IPS DF 6.9 (cell line): ENCODE results near the gene SLC26A11.
"Not testable (repeated sequence)": the region's sequence is repeated elsewhere in the genome, so short reads cannot be mapped to it uniquely, and the experiment has no call there.

Source experiments
- DNase-seq: peaks from one replicate; pipeline ENCODE4 v3.0.0-alpha.2; 2013; ENCODE audit warnings: low read depth, low spot score
- H3K27ac ChIP-seq: one replicate; pipeline ENCODE4 v1.5.1; 2013; ENCODE audit warnings: low read length, control low read depth
- H3K27me3 ChIP-seq: 2 replicates; pipeline ENCODE4 v1.6.1; 2013; ENCODE audit warnings: mild to moderate bottlenecking, low read length; ENCODE audit not compliant: control insufficient read depth, insufficient read depth
- H3K36me3 ChIP-seq: 2 replicates; pipeline ENCODE4 v1.6.1; 2013; ENCODE audit warnings: low read length; ENCODE audit not compliant: control insufficient read depth, insufficient read depth
- H3K4me1 ChIP-seq: 2 replicates; pipeline ENCODE4 v1.6.1; 2013; ENCODE audit warnings: low read length; ENCODE audit not compliant: control insufficient read depth, insufficient read depth
- H3K4me3 ChIP-seq: 2 replicates; pipeline ENCODE4 v1.5.1; 2013; ENCODE audit warnings: mild to moderate bottlenecking, low read length
- H3K9me3 ChIP-seq: 2 replicates; pipeline ENCODE4 v1.6.1; 2013; ENCODE audit warnings: low read length, inconsistent platforms; ENCODE audit not compliant: control insufficient read depth, insufficient read depth
- WGBS: extraction: QIAGEN DNeasy Blood & Tissue Kit; methylation state at CpG from one replicate; pipeline ENCODE4 v1.1.7; 2013; ENCODE audit warnings: mixed read lengths, missing lambda C conversion rate; ENCODE audit not compliant: insufficient read length, insufficient coverage; 5-methylcytosine and 5-hydroxymethylcytosine counted together

Gene SLC26A11

GRCh38 chr17:80195671-80196529 lies 24.3 kb upstream of the SLC26A11 start:
- H3K27ac ChIP-seq: no peak overlapping the region
- no peaks in the 10 kb centered on the region for H3K9me3 ChIP-seq
- H3K4me3 ChIP-seq: no peak overlapping the region
- no peaks in the 10 kb centered on the region for H3K36me3 ChIP-seq
- no peaks in the 10 kb centered on the region for H3K4me1 ChIP-seq
- DNase-seq: peak; percentile 27
- H3K27me3 ChIP-seq: no peaks in the 10 kb centered on the region
- no CpG with 5 or more reads among the region's 27 CpGs for WGBS

GRCh38 chr17:80196652-80197051 lies 23.6 kb upstream of the SLC26A11 start:
- no peak overlapping the region for H3K27ac ChIP-seq
- H3K4me3 ChIP-seq: no peak overlapping the region
- no CpG with 5 or more reads among the region's 7 CpGs for WGBS
- H3K27me3 ChIP-seq: no peaks in the 10 kb centered on the region
- no peaks in the 10 kb centered on the region for H3K36me3 ChIP-seq
- DNase-seq: no peak
- H3K9me3 ChIP-seq: no peaks in the 10 kb centered on the region
- H3K4me1 ChIP-seq: no peaks in the 10 kb centered on the region

- Histone ChIP-seq H3K9me3 (no peaks in the 10 kb centered on the region), H3K36me3 (no peaks in the 10 kb centered on the region), H3K27ac (no peak overlapping the region), H3K4me1 (no peaks in the 10 kb centered on the region), H3K4me3 (no peak overlapping the region), H3K27me3 (no peaks in the 10 kb centered on the region)
- no CpG with 5 or more reads among the region's 27 CpGs for WGBS
- no peak for DNase-seq
Observed at GRCh38 chr17:80198144-80198661, 22.0 kb upstream of the SLC26A11 start.

- H3K4me1 ChIP-seq, H3K9me3 ChIP-seq, DNase-seq, H3K36me3 ChIP-seq, H3K27me3 ChIP-seq, H3K4me3 ChIP-seq, H3K27ac ChIP-seq: not testable (repeated sequence)
- no CpG with 5 or more reads among the region's 6 CpGs for WGBS
Observed at GRCh38 chr17:80199295-80199694, 20.9 kb upstream of the SLC26A11 start.

GRCh38 chr17:80201446-80201845 lies 18.8 kb upstream of the SLC26A11 start:
- Histone ChIP-seq H3K27me3 (no peaks in the 10 kb centered on the region), H3K9me3 (no peaks in the 10 kb centered on the region), H3K27ac (no peak overlapping the region), H3K4me3 (no peak overlapping the region), H3K4me1 (no peaks in the 10 kb centered on the region), H3K36me3 (no peaks in the 10 kb centered on the region)
- no CpG with 5 or more reads among the region's 15 CpGs for WGBS
- no peak for DNase-seq

GRCh38 chr17:80202197-80202596 lies 18.0 kb upstream of the SLC26A11 start:
- H3K4me3 ChIP-seq: no peak overlapping the region
- DNase-seq: no peak
- no peak overlapping the region for H3K27ac ChIP-seq
- no peaks in the 10 kb centered on the region for H3K36me3 ChIP-seq
- no CpG with 5 or more reads among the region's 17 CpGs for WGBS
- H3K27me3 ChIP-seq: no peaks in the 10 kb centered on the region
- H3K4me1 ChIP-seq: no peaks in the 10 kb centered on the region
- no peaks in the 10 kb centered on the region for H3K9me3 ChIP-seq

GRCh38 chr17:80203471-80203963 lies 16.7 kb upstream of the SLC26A11 start:
- Histone ChIP-seq H3K4me3 (no peak overlapping the region), H3K27ac (no peak overlapping the region), H3K27me3 (no peaks in the 10 kb centered on the region), H3K4me1 (no peaks in the 10 kb centered on the region), H3K36me3 (no peaks in the 10 kb centered on the region; the same call in 1 of the 2 replicates), H3K9me3 (no peaks in the 10 kb centered on the region)
- DNase-seq: no peak
- no CpG with 5 or more reads among the region's 11 CpGs for WGBS

- H3K27me3 ChIP-seq: no peaks in the 10 kb centered on the region
- H3K27ac ChIP-seq: no peak overlapping the region
- no peaks in the 10 kb centered on the region for H3K9me3 ChIP-seq
- H3K36me3 ChIP-seq: no peaks in the 10 kb centered on the region; the same call in 1 of the 2 replicates
- no CpG with 5 or more reads among the region's 19 CpGs for WGBS
- no peaks in the 10 kb centered on the region for H3K4me1 ChIP-seq
- DNase-seq: no peak
- H3K4me3 ChIP-seq: no peak overlapping the region
Observed at GRCh38 chr17:80204626-80205468, 15.4 kb upstream of the SLC26A11 start.

GRCh38 chr17:80205811-80206210 lies 14.4 kb upstream of the SLC26A11 start:
- Histone ChIP-seq H3K27ac (no peak overlapping the region), H3K4me3 (no peak overlapping the region), H3K27me3 (no peaks in the 10 kb centered on the region), H3K36me3 (peaks cover 4% of the 10 kb centered on the region; the same call in 1 of the 2 replicates), H3K9me3 (no peaks in the 10 kb centered on the region), H3K4me1 (no peaks in the 10 kb centered on the region)
- no peak for DNase-seq
- no CpG with 5 or more reads among the region's 13 CpGs for WGBS

GRCh38 chr17:80208050-80208449 lies 12.2 kb upstream of the SLC26A11 start:
- no peaks in the 10 kb centered on the region for H3K9me3 ChIP-seq
- H3K27me3 ChIP-seq: no peaks in the 10 kb centered on the region
- H3K36me3 ChIP-seq: peaks cover 10% of the 10 kb centered on the region
- no peaks in the 10 kb centered on the region for H3K4me1 ChIP-seq
- WGBS: no CpG with 5 or more reads among the region's 16 CpGs
- no peak for DNase-seq
- H3K4me3 ChIP-seq: no peak overlapping the region
- H3K27ac ChIP-seq: no peak overlapping the region
